Measurements from ENCODE around the gene WNT2B. TPM values are rescaled to one million over a fixed set of nuclear protein-coding genes. Genes with fewer than 3 reads are reported as not detected.
A peak's percentile ranks its signal among the peaks of the same experiment; 100 is the strongest.

WNT2B gene
- total and polyA plus RNA-seq, 2 donors (not counting 3 experiments of a cell fraction or from before 2014, with no cell fraction given) = 1.5 to 3.6 TPM

DNA sequence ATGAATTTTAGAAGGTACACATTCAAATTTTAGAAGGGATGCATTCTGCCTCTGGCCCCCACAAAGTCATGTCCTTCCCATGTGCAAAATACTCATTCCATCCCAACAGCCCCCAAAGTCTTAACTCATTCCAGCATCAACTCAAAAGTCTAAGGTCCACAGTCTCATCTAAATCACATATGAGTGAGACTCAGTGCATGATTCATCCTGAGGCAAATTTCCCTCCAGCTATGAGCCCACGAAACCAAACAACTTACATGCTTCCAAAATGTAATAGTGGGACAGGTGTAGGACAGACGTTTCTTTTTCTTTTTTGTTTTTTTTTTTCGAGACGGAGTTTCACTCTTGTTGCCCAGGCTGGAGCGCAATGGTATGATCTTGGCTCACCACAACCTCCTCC lies 12.5 kb upstream of the WNT2B start:
- dilution Hi-C loops (cut with MboI; ENCODE audit: extremely low pct_ligation_motif_present, low sequenced_read_pairs) = no loop called here
- CTCF ChIA-PET = no interaction called here
- FAIRE-seq = no peak
- BruUV-seq (replicated peaks) = no TSS peak
- Histone ChIP-seq H4K20me1 (replicated peaks; ENCODE audit: control insufficient read depth, extremely low read depth, insufficient read depth, low read length) (no peaks in the 10 kb centered on the region), H3K9me3 (replicated peaks; ENCODE audit: control insufficient read depth, insufficient read depth, low read length) (no peaks in the 10 kb centered on the region), H3K9me1 (replicated peaks; ENCODE audit: control insufficient read depth, extremely low read depth, insufficient read depth, low read length) (no peaks in the 10 kb centered on the region), H3K27ac (ENCODE audit: insufficient read depth, low read depth, low read length) (no peak overlapping the region), H2AFZ (ENCODE audit: low read depth, low read length) (no peak overlapping the region), H3K4me1 (ENCODE audit: control insufficient read depth, extremely low read depth, insufficient read depth, low read length) (no peaks in the 10 kb centered on the region), H3K36me3 (ENCODE audit: control insufficient read depth in 2 of 2, extremely low read depth in 1 of 2, insufficient read depth in 2 of 2, low read length in 2 of 2) (no peaks in the 10 kb centered on the region), H3K79me2 (ENCODE audit: control insufficient read depth, insufficient read depth, low read length) (no peaks in the 10 kb centered on the region), H3K4me3 (replicated peaks in 1 of 3; ENCODE audit: insufficient read depth in 1 of 3, low read depth in 1 of 3, low read length in 3 of 3) (no peak overlapping the region), H3K27me3 (ENCODE audit: control insufficient read depth in 2 of 2, insufficient read depth in 2 of 2, low read length in 2 of 2) (no peaks in the 10 kb centered on the region), H3K4me2 (ENCODE audit: insufficient read depth, low read length) (no peak overlapping the region), H3K9ac (replicated peaks; ENCODE audit: extremely low read depth, insufficient read depth, low read length) (no peak overlapping the region)
- POLR2A ChIA-PET = no interaction called here
- intact Hi-C loops (cut with micrococcal nuclease) = no loop called here
- no peak for DNase-seq (ENCODE audit: low read depth, low spot score)
- no peak for TF ChIP-seq POLR2A (IDR thresholded peaks at IDR 0.05; ENCODE audit: low read depth, low read length)
- TF ChIP-seq MYC (IDR thresholded peaks at IDR 0.05; ENCODE audit: low read depth, low read length) = no peak

DNA sequence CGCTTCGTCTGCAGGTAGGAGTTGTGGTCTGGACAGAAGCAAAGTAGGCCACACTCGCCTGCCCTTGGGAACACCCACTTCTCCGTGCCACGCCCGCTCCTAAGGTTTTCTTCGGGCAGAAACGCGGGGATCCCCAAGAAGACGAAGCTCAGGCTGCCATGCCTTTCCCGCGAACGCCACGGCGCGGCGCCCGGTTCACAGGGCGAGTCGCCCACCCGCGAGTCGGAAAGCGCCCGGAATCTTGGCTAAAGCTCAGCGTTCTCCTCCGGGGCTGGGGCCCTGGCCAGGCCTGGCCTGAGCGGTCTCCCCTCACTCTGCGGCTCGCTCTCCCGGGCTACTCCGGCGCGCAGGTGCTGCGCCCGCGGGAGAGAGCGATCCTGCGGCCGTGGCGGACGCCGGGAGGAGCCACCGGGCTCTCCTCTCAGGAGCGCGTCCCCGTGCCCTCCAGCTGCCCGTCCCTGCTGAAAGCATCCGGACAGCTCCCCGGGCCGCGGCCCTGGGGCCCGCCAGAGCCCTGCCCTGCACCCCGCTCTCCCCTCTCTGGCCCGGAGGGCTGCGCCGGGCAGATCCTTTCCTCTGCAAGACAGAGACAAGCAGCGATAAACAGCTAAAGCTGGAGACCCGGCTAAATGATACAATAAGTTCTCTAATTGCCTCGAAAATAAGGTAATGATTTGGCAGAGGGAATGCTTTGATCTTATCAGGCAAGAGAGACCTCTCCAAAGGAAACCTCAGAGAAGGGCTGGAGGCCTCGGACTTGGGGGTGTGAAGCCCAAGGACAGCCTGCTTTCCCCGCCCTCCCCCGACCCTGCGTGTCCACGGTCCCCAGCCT lies 6.7 kb upstream of the WNT2B start:
- no peaks in the 10 kb centered on the region for H4K20me1 ChIP-seq (replicated peaks; ENCODE audit: control insufficient read depth, extremely low read depth, insufficient read depth, low read length)
- peak; percentile 83 for FAIRE-seq
- TF ChIP-seq GATA2 (IDR thresholded peaks at IDR 0.05; ENCODE audit: insufficient read depth, insufficient read length, low read depth, low read length) (no peak), JUN (IDR thresholded peaks at IDR 0.05; ENCODE audit: borderline replicate concordance, insufficient read depth, insufficient read length, low read depth) (no peak), MYC (IDR thresholded peaks at IDR 0.05; ENCODE audit: low read depth, low read length) (no peak), FOS (IDR thresholded peaks at IDR 0.05; ENCODE audit: borderline replicate concordance, insufficient read depth, low read length) (no peak), POLR2AphosphoS5 (IDR thresholded peaks at IDR 0.05; ENCODE audit: insufficient read depth, low read depth, low read length) (peak; percentile 15), EZH2 (IDR thresholded peaks at IDR 0.05; ENCODE audit: borderline replicate concordance, low read depth, low read length, severe bottlenecking) (no peak), POLR2A (IDR thresholded peaks at IDR 0.05; ENCODE audit: low read depth, low read length) (no peak)
- TF ChIP-seq, protein P1, sequence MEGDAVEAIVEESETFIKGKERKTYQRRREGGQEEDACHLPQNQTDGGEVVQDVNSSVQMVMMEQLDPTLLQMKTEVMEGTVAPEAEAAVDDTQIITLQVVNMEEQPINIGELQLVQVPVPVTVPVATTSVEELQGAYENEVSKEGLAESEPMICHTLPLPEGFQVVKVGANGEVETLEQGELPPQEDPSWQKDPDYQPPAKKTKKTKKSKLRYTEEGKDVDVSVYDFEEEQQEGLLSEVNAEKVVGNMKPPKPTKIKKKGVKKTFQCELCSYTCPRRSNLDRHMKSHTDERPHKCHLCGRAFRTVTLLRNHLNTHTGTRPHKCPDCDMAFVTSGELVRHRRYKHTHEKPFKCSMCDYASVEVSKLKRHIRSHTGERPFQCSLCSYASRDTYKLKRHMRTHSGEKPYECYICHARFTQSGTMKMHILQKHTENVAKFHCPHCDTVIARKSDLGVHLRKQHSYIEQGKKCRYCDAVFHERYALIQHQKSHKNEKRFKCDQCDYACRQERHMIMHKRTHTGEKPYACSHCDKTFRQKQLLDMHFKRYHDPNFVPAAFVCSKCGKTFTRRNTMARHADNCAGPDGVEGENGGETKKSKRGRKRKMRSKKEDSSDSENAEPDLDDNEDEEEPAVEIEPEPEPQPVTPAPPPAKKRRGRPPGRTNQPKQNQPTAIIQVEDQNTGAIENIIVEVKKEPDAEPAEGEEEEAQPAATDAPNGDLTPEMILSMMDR (IDR thresholded peaks at IDR 0.05; ENCODE audit: extremely low read depth in 1 of 2, insufficient read depth in 1 of 2, low read depth in 1 of 2, low read length in 2 of 2) = peak; percentile 69 to 90
- TF ChIP-seq, protein P2, sequence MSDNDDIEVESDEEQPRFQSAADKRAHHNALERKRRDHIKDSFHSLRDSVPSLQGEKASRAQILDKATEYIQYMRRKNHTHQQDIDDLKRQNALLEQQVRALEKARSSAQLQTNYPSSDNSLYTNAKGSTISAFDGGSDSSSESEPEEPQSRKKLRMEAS (IDR thresholded peaks at IDR 0.05; ENCODE audit: insufficient read depth, insufficient read length) = no peak
- no peaks in the 10 kb centered on the region for H3K36me3 ChIP-seq (ENCODE audit: control insufficient read depth in 2 of 2, extremely low read depth in 1 of 2, insufficient read depth in 2 of 2, low read length in 2 of 2)
- no TSS peak for BruUV-seq (replicated peaks)
- H3K9me3 ChIP-seq (replicated peaks; ENCODE audit: control insufficient read depth, insufficient read depth, low read length) = no peaks in the 10 kb centered on the region
- H2AFZ ChIP-seq (ENCODE audit: low read depth, low read length) = peak overlapping the region; percentile 80
- CTCF ChIA-PET = interaction anchor here (0.6 to 2.6 kb wide), 60 partner anchors 10 to 302 kb away, joined by 3 to 110 read pairs (median 6); partner anchors contain the start of genes CAPZA1, MOV10, PPM1J and RHOC
- no peaks in the 10 kb centered on the region for H3K79me2 ChIP-seq (ENCODE audit: control insufficient read depth, insufficient read depth, low read length)
- POLR2A ChIA-PET = interaction anchor here (1.0 kb wide), 1 partner anchor 108 kb away, joined by 3 read pairs; no protein-coding TSS in a partner anchor
- no peaks in the 10 kb centered on the region for H3K27me3 ChIP-seq (ENCODE audit: control insufficient read depth in 2 of 2, insufficient read depth in 2 of 2, low read length in 2 of 2)
- peak overlapping the region; percentile 58 for H3K4me2 ChIP-seq (ENCODE audit: insufficient read depth, low read length)
- intact Hi-C loops (cut with micrococcal nuclease) = loop anchor here (1.0 to 5.0 kb wide), 5 partner anchors 90 to 205 kb away; partner anchors contain the start of genes MOV10 and RHOC
- dilution Hi-C loops (cut with MboI; ENCODE audit: extremely low pct_ligation_motif_present, low sequenced_read_pairs) = no loop called here
- H3K4me1 ChIP-seq (ENCODE audit: control insufficient read depth, extremely low read depth, insufficient read depth, low read length) = peaks cover 6% of the 10 kb centered on the region
- no peak overlapping the region for H3K27ac ChIP-seq (ENCODE audit: insufficient read depth, low read depth, low read length)
- peak overlapping the region; percentile 9 to 46 (median 38) for H3K4me3 ChIP-seq (replicated peaks in 1 of 3; ENCODE audit: insufficient read depth in 1 of 3, low read depth in 1 of 3, low read length in 3 of 3)
- H3K9ac ChIP-seq (replicated peaks; ENCODE audit: extremely low read depth, insufficient read depth, low read length) = no peak overlapping the region
- no peaks in the 10 kb centered on the region for H3K9me1 ChIP-seq (replicated peaks; ENCODE audit: control insufficient read depth, extremely low read depth, insufficient read depth, low read length)
- DNase-seq (ENCODE audit: low read depth, low spot score) = peak; percentile 71
